ENCODE measurements around the gene BIK.

The BIK gene

DNA sequence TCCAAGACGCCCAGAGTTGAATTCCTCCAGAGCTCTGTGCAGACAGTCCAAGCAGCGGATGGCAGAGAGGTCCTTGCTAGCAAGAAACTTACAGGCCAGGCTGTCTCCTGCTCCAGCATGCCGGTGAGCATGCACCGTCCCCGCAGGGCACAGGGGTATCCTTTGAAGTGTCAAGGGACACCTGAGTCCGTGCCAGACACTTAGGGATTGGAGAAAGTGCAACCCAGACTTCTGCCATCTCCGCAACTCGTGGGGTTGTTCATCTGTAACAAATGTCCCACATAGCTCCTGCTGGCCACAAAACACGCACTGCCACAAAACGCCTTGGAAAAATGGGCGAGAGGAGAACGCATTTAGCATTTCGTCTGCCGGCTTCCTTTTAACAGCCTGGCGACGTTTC, 54.1 kb downstream of the BIK start:
- DNase-seq: no peak

DNA sequence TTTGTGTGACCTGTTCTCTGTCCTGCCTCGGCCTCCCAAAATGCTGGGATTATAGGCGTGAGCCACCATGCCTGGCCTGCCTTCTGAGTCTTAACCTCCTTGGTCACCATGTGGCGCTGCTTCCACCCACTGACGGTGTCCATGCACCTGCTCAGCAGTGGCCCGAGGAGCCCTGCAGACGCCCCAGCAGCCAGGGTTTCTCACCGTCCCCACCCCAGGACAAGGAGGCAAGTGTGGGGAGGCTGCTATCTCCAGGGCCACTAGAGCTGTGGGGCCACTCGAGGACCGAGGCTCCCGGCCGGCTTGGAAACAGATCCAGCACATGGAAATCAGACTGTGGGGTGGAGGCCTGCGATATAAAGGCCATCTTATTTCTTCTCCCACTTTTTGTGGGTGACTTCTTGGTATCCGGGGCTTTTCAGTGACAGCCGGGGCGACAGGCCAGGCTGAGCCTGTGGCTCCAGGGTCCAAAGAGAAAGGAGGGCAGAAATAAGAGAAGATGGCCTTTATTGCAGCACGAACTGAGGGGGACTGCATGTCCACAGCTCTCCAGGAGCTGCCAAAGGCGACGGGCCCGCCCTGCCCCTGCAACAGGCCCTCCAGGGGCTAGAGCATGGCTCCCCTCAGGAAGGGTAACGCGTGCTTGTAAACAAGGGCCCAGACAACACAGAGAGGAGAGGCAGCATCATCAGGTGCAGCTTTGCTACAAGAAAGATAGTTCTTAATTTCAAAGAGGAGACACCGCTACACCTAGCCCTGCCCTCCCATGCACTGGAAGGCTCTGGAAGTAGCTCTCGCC, 55.8 kb downstream of the BIK start:
- DNase-seq: no peak

DNA sequence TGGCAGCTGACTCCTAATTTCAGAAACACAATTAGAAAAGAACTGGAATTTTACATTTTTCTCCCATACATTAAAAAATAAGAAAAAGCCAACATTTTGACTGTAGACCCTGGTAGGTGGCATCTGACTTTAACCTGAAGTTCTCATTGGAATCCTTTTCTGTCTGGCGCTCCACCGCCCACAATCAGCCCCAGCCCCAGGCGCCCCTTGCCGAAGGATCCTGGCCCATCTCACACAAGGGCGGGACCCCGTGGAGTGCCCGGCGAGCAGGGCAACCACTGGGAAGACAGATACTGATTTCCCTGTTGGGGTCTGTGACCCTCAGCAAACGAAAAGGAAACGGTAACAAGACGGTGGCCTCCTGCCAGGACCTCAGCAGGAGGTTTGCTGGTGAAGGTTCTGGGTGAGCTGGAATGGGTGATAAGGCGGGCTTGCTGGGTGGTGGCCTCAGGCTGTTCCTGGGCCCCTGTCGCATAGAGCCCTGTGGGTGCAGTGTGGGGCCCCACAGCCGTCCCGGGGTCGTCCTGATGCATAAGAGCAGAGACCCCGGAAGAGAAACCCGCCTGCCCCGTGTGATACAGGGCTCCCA, 56.5 kb downstream of the BIK start:
- no peak for DNase-seq

DNA sequence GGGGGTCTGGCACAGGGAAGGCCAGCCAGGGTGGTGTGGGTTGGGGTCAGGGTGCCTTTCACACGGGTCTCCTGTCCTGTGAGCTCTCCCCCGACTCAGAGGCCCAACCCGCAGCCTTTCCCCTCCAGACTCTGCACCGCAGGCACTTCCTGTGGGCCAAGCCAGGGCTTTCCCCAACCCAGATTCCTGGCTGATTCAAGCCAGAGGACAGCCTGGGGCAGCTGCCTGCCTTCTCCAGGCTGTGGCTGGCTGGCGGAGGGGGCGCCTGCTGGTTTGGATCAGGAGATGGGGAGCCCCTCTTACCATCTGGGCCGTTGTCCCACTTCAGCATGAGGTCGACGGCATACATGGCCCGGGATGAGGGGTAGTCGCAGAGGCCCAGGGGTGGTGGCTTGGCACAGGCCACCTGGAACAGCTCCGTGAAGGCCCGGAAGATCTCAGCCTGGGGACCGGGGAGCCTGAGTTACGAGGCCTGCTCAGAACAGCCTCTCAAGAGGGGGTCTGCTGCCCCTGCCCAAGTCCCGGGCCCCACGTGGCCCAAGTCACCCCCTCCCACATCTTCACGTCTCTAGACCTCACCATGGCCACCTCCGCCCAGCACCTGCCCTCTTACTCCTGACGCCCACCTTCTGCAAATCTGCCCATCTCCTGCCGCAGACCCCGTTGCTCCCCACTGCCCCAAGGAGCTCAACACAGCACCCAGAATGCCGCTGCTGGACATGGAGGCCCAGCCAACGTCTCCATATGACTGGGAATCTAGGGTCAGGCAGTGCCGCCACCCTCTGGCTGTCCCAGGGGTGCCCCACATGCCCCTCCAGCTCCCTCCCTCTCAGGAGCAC, 58.1 kb downstream of the BIK start:
- no peak for DNase-seq

DNA sequence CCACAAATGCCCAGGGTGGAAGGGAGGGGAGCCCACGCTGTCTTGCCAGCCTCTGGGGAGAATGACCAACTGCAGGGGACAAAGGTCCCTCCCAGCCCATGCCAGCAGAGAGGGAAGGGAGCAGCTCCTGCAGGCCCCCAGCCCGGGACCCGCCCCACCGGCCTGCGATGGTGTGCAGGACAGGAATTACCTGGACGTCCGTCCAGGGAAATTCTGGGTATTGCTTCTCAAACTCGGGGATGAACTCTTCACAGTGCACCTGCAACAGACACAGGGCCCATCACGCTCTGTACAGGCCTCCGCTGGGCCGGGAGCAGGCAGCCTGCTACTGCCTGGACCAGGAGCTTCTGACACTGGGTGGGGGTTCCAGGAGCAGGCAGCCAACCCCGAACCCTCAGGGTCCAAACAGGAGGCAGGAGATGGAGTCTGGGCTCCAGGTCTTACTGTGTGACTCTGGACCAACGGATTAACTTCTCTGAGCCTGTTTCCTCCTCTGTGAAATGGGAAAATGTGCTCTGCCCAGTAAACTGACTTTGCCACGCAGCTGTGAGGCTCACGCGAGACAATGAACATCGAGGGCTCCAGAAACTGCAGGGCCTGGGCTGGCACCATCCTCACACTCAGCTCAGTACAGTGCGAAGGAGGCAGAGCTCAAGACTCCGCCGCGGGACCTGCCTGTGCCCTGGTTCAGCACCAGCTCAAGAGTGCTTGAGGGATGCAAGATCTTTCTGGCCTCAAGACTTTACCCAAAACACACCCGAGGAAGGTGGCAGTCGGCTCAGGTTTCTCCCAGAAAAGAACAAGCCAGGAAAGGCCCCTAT, 59.0 kb downstream of the BIK start:
- DNase-seq: no peak

DNA sequence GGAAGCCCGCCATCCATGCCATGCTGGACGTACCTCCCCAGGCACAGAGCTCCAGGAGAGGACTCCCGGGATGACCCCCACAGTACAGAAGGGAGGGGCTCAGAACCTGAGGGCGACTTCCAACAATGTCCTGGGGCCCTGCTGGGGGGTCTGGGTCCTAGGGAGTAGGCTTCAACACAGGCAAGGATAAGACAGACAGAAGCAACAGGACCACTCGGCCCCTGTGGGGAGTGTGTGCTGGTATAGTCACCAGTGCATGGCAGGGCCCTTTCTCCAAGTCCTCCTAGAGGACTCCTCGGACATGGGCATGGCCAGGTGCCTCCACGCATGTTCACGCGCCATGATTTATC, 59.6 kb downstream of the BIK start:
- no peak for DNase-seq

DNA sequence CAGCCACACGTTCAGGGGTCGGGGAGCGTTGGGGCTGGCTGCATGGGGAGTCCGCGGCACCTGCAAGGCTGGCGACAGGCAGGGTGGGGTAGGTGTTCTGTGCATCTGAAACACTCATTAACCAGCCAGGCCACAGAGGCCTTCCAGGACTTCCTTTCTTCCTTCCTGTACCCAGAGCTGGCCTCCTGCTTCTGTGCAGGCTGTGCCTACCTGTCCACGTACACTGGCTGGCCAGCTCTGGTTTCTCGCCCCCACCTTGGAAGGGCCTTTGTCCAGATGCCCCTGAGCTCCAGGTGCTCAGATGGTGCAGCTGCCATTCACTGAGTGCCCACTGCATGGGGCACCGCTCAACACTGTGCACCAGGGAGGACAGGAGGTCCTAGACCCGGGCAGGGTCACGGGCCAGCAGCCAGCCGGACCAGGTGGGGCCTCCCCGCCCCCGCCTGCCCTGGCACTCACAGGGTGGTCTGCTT, 60.5 kb downstream of the BIK start:
- no peak for DNase-seq

DNA sequence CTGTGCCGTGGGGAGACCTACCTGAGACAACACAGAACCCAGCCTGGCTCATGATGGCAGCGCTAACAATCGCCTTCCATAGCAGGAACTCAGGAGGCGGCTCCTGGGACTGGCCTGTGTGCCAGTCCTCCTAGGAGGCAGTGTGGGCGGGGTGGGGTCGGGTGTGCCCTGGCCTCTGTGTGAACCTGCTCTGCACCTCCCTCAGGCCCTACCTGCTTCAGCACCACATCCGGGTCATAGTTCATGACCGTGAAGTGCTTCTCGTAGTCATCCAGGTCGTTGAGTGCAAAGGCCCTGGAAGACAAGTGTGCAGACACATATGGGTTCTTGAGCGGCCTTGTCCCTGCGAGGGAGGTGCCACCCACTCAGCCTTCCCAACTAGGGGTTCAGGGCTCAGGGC, 61.1 kb downstream of the BIK start:
- DNase-seq: no peak

DNA sequence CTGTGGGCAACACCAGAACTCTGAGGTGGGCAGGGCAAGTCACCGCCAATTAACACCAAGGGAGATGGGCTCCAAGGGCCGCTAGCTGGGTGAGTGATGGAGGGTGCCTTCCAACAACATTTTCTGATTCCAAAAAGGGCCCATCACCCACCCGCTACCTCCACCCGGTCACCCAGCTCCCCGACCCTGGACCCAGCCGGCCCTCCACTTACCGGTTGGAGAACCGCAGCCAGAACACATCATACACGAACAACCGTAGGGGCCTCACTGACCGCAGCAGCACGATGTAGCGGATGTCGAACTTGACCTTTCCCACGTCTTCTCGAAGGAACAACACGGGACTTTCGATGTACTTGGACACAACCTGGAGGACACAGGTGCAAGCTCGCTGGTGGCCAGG, 61.6 kb downstream of the BIK start:
- no peak for DNase-seq

DNA sequence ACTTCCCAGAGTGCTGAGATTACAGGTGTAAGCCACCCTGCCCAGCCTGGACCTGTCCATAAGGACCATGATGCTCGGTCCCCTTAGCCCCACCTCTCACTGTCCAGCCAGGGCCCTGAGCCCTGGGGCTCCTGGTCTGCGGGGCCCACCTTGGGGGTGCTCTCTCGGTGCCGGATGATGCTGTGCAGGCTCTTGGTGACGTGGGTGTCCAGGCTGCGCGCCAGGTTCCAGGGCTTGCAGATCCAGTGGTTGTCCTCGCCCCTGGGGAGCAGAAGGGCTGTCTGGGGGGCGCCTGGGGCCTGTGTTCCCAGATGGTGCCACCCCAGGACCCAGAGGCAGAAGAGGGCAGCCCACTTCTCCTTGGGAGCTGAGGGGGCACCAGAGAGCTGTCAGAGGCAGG, 63.0 kb downstream of the BIK start:
- no peak for DNase-seq

DNA sequence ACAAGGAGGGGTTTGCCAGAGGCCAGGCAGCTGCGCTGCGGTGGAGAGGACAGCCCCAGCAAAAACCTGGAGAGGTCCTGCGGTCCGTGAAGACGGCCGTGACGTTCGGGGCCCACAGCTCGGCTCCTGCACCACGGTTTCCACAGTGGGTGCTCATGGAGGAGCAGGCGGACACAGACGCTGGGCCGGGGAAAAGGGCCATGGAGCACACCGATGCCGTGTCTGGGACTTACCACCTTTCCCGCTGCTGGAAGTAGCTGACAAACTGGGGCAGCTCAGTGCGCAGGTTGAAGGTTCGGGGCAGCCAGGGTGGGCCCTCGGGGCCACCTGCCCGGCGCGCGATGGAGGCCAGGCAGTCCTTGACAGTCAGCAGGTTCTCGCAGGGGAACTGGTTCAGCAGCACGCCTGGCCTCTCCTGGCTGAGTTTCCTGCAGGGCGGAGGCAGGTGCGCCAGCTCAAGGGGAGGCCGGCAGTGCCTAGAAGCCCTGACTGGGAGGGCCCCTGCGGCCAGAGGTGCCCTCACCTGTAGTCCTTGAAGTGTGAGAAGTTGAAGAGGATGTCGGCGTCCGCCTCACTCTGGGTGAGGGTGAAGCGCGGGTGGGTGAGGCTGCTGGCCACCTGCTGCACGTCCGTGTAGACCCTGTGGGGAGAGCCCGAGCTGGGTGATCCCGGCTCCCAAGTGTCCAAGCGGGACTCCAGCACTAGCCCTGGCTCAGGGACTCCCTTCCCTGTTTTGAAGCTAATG, 63.6 kb downstream of the BIK start:
- DNase-seq: no peak

DNA sequence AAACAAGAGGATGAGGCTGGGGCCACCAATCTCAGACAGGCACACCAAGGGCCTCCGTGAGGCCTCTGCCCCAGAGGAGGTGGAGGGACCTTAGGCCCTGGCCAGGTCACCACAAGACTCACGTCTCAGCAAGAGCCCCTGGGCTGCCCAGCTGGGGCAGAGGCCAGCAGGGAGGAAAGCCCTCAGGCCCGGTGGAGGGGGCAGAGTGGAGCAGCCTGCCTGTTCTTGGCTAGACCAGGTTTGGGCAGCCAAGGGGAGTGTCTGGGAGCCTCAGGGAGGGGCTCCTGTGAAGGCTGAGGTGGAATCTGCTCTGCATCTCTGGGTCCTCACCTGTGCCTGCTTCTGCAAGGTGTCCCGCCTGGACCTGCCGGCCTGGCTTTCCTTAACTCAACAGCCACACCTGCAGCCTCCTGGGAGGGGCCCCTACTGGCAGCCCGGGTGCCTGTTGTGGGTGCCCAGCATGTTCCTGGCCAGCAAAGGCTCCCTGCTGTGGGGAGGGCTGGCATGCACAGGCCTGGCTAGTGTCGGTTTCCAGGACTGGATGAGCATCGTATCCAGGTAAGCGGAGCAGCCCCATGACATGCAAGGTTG, 64.5 kb downstream of the BIK start:
- DNase-seq: no peak

DNA sequence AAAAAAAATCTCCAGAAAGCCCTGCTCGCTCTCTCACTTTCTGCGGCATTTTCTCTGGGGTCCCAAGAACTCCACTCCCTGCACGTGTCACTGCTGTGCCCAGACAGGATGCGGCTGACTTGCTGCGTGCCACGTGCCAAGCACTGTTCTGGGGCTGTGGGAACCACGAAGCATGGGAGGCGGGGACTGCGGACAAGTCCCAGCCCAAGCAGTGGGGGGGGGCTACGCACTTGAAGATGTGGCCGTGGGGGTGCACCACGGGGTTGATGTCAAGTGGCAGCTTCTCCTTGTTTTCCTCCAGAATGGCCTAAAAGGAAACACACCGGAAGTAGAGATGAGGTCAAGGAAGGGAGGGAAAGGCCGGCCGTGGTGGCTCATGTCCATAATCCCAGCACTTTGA, 65.5 kb downstream of the BIK start:
- DNase-seq: no peak

DNA sequence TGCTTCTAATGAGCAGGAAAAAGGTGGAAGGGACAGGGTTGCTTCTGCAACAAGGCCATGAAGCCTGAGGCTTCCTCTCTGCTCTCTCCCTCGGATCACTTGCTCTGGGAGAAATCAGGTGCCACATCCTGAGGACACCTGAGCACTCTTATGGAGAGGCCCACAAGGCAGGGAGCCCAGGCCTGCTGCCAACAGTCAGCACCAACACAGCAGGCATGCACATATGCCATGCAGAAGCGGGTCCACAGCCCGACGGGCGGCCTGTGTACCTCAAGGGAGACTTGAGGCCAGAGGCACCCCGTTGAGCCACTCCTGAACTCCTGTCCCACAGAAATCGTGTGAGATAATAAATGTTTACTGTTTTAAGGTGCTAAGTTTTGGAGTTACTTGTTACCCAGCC, 66.9 kb downstream of the BIK start:
- no peak for DNase-seq
